HG02678 (cell line): ENCODE measurements around the gene ZBTB18.
"Not testable (repeated sequence)": the region's sequence is repeated elsewhere in the genome, so short reads cannot be mapped to it uniquely, and the experiment has no call there.

ENCODE experiments used
- ATAC-seq: cut with Tn5 transposase; IDR thresholded peaks from one replicate; pipeline ENCODE4 v1.9.1; 2021; ENCODE audit warnings: mild to moderate bottlenecking, moderate library complexity; ENCODE audit not compliant: unreplicated experiment

ZBTB18 gene

GRCh38 chr1:244050835-244051444 lies at the start of gene ZBTB18:
Gene ZBTB18 (plus strand): TSS chr1:244051283. CDS start chr1:244051432, 149 bp downstream.
- no peak for ATAC-seq

- ATAC-seq = no peak
These were observed 48.4 kb upstream of the ZBTB18 start for GRCh38 chr1:244002721-244003120.

GRCh38 chr1:244005455-244005854 lies 45.6 kb upstream of the ZBTB18 start:
- ATAC-seq = no peak

- ATAC-seq = no peak
These were observed 44.6 kb upstream of the ZBTB18 start for GRCh38 chr1:244006381-244006901.

GRCh38 chr1:244006961-244007360 lies 44.1 kb upstream of the ZBTB18 start:
- ATAC-seq = no peak

- no peak for ATAC-seq
These were observed 40.9 kb upstream of the ZBTB18 start for GRCh38 chr1:244010191-244010590.

GRCh38 chr1:244010703-244011123 lies 40.4 kb upstream of the ZBTB18 start:
- no peak for ATAC-seq

- ATAC-seq = no peak
These were observed 39.8 kb upstream of the ZBTB18 start for GRCh38 chr1:244011271-244011670.

GRCh38 chr1:244011786-244012185 lies 39.3 kb upstream of the ZBTB18 start:
- no peak for ATAC-seq

GRCh38 chr1:244012202-244012601 lies 38.9 kb upstream of the ZBTB18 start:
- ATAC-seq = no peak

- ATAC-seq = no peak
These were observed 38.0 kb upstream of the ZBTB18 start for GRCh38 chr1:244013100-244013499.

GRCh38 chr1:244014862-244015261 lies 36.2 kb upstream of the ZBTB18 start:
- ATAC-seq = not testable (repeated sequence)

- ATAC-seq = no peak
These were observed 31.0 kb upstream of the ZBTB18 start for GRCh38 chr1:244019982-244020485.

- no peak for ATAC-seq
These were observed 29.7 kb upstream of the ZBTB18 start for GRCh38 chr1:244021427-244021826.

GRCh38 chr1:244022311-244022710 lies 28.8 kb upstream of the ZBTB18 start:
- ATAC-seq = no peak

- no peak for ATAC-seq
These were observed 28.1 kb upstream of the ZBTB18 start for GRCh38 chr1:244022864-244023440.

GRCh38 chr1:244027491-244028145 lies 23.5 kb upstream of the ZBTB18 start:
- ATAC-seq = no peak

- ATAC-seq = no peak
These were observed 22.4 kb upstream of the ZBTB18 start for GRCh38 chr1:244028701-244029100.

GRCh38 chr1:244029124-244029523 lies 22.0 kb upstream of the ZBTB18 start:
- no peak for ATAC-seq

- ATAC-seq = no peak
These were observed 20.5 kb upstream of the ZBTB18 start for GRCh38 chr1:244030481-244031040.

- ATAC-seq = no peak
These were observed 15.7 kb upstream of the ZBTB18 start for GRCh38 chr1:244035358-244035757.

- ATAC-seq = no peak
These were observed 13.8 kb upstream of the ZBTB18 start for GRCh38 chr1:244037252-244037651.
